GM23338 (cell line): ENCODE results near the gene DMKN. TPM values are rescaled to one million over a fixed set of nuclear protein-coding genes. Genes with fewer than 3 reads are reported as not detected.
A peak's percentile ranks its signal among the peaks of the same experiment; 100 is the strongest.

Source experiments
- ATAC-seq: fragments of 200-7000 bp; cut with Tn5 transposase; 3 replicates; pipeline ENCODE4 v1.9.1; 2020
- DNase-seq: peaks from one replicate; pipeline ENCODE4 v3.0.0-alpha.2; 2015; ENCODE audit warnings: low spot score
- H2AFZ ChIP-seq: fragments of 200-600 bp; sonication (generic); 2 replicates; pipeline ENCODE4 v1.8.0; 2016; ENCODE audit warnings: antibody characterized with exemption, mild to moderate bottlenecking, moderate library complexity
- H3F3A ChIP-seq: fragments of 200-600 bp; sonication (generic); replicated peaks from 2 replicates; pipeline ENCODE4 v1.8.0; 2017; ENCODE audit warnings: antibody characterized with exemption, mixed run types, low read depth
- H3K27ac ChIP-seq: fragments of 200-600 bp; sonication (generic); 2 replicates; pipeline ENCODE4 v1.6.1; 2016; ENCODE audit warnings: low read depth
- H3K27me3 ChIP-seq: fragments of 200-600 bp; sonication (generic); 2 replicates; pipeline ENCODE4 v1.8.0; 2016; ENCODE audit warnings: mild to moderate bottlenecking, mixed run types, moderate library complexity; ENCODE audit not compliant: insufficient read depth
- H3K36me3 ChIP-seq: fragments of 200-600 bp; sonication (generic); 2 replicates; pipeline ENCODE4 v1.8.0; 2016; ENCODE audit warnings: mild to moderate bottlenecking; ENCODE audit not compliant: insufficient read depth
- H3K4me1 ChIP-seq: fragments of 200-600 bp; sonication (generic); 2 replicates; pipeline ENCODE4 v1.8.0; 2016; ENCODE audit warnings: mild to moderate bottlenecking, moderate library complexity; ENCODE audit not compliant: insufficient read depth
- H3K4me2 ChIP-seq: fragments of 200-600 bp; sonication (generic); 2 replicates; pipeline ENCODE4 v1.7.1; 2017; ENCODE audit warnings: mixed run types
- H3K4me3 ChIP-seq: fragments of 200-600 bp; sonication (generic); 2 replicates; pipeline ENCODE4 v1.6.1; 2016; ENCODE audit warnings: mixed run types
- H3K79me2 ChIP-seq: fragments of 200-600 bp; sonication (generic); replicated peaks from 2 replicates; pipeline ENCODE4 v1.8.0; 2017; ENCODE audit warnings: mild to moderate bottlenecking; ENCODE audit not compliant: insufficient read depth
- H3K9me2 ChIP-seq: fragments of 200-600 bp; sonication (generic); 2 replicates; pipeline ENCODE4 v1.8.0; 2017; ENCODE audit not compliant: insufficient read depth
- H4K20me1 ChIP-seq: fragments of 200-600 bp; sonication (generic); replicated peaks from 2 replicates; pipeline ENCODE4 v1.8.0; 2017; ENCODE audit warnings: mild to moderate bottlenecking; ENCODE audit not compliant: insufficient read depth
- H3K27ac Mint-ChIP-seq: 2 replicates; pipeline ENCODE4 v1.8.0; 2020; ENCODE audit warnings: inconsistent platforms, mild to moderate bottlenecking, moderate library complexity, mixed read lengths
- H3K27me3 Mint-ChIP-seq: 3 replicates; pipeline ENCODE4 v1.8.0; 2022; ENCODE audit warnings: low read depth, mild to moderate bottlenecking, moderate library complexity, mixed read lengths, inconsistent platforms; ENCODE audit not compliant: insufficient read depth, poor library complexity
- H3K36me3 Mint-ChIP-seq: 3 replicates; pipeline ENCODE4 v1.8.0; 2021; ENCODE audit warnings: low read depth, mild to moderate bottlenecking, inconsistent platforms, moderate library complexity, mixed read lengths
- H3K4me1 Mint-ChIP-seq: 3 replicates; pipeline ENCODE4 v1.8.0; 2020; ENCODE audit warnings: mild to moderate bottlenecking, inconsistent platforms, mixed read lengths
- H3K4me3 Mint-ChIP-seq: 3 replicates; pipeline ENCODE4 v1.8.0; 2021; ENCODE audit warnings: moderate library complexity, mild to moderate bottlenecking, inconsistent platforms, mixed read lengths
- H3K9me3 Mint-ChIP-seq: 3 replicates; pipeline ENCODE4 v1.8.0; 2020; ENCODE audit warnings: moderate library complexity, mild to moderate bottlenecking, inconsistent platforms, mixed read lengths
- CREB1 ChIP-seq: fragments of 250-450 bp; sonication (Bioruptor Pico); IDR thresholded peaks from 2 replicates; pipeline ENCODE4 v1.5.0; 2020; ENCODE audit warnings: low read depth, mild to moderate bottlenecking, moderate library complexity
- CTCF ChIP-seq, 2 experiments: fragments of 200-600 bp in 1 of 2; sonication (generic) in 1 of 2; conservative IDR thresholded peaks; 2 replicates each; pipeline versions ENCODE4 v1.5.1 to v1.6.1; 2016 to 2017; ENCODE audit warnings: antibody characterized with exemption in 2 of 2, low read depth in 2 of 2, mild to moderate bottlenecking in 2 of 2, moderate library complexity in 1 of 2
- ETS1 ChIP-seq: IDR thresholded peaks from 2 replicates; pipeline ENCODE4 v1.6.1; 2016; ENCODE audit warnings: antibody characterized with exemption
- REST ChIP-seq: IDR thresholded peaks from one replicate; pipeline ENCODE4 v1.6.1; 2018; ENCODE audit warnings: antibody characterized with exemption; ENCODE audit not compliant: unreplicated experiment
- STAT1 ChIP-seq: IDR thresholded peaks from one replicate; pipeline ENCODE4 v1.6.1; 2016; ENCODE audit warnings: antibody characterized with exemption; ENCODE audit not compliant: unreplicated experiment
- ZNF114 ChIP-seq: fragments of 250-450 bp; sonication (Bioruptor Pico); IDR thresholded peaks from 2 replicates; pipeline ENCODE4 v1.5.0; 2020; ENCODE audit warnings: mild to moderate bottlenecking, moderate library complexity
- ZNF462 ChIP-seq: fragments of 250-450 bp; sonication (Bioruptor Pico); IDR thresholded peaks from 2 replicates; pipeline ENCODE4 v1.5.0; 2020; ENCODE audit warnings: mild to moderate bottlenecking, moderate library complexity
- polyA plus RNA-seq: library from polyadenylated mRNA; unstranded; fragments of >200 nt; fragmentation: Nextera tagmentation; extraction: Ambion mirVana; gene quantifications from 2 replicates; pipeline ENCODE4 v1.2.1, GENCODE V29; 2016
- total RNA-seq: library from RNA; depleted of rRNA; stranded (reverse); fragments of >200 nt; shearing (Covaris generic); gene quantifications from 2 replicates; pipeline ENCODE4 v1.2.3, GENCODE V29; 2014

The DMKN gene
- total and polyA plus RNA-seq, 2 experiments from 2014 or later, result 259 to 569 TPM

- no peak for TF ChIP-seq CTCF (conservative IDR thresholded peaks at IDR 0.05; ENCODE audit: low read depth in 2 of 2)
- TF ChIP-seq ETS1, result no peak
- no peak for TF ChIP-seq REST
- TF ChIP-seq CREB1, result no peak
Observed at GRCh38 chr19:35474104-35474503, 39.3 kb downstream of the DMKN start (continued).

GRCh38 chr19:35471946-35472345 lies 41.5 kb downstream of the DMKN start:
- no peaks in the 10 kb centered on the region for H4K20me1 ChIP-seq
- ATAC-seq, result no peak
- H3K27ac ChIP-seq, result no peak overlapping the region
- H3K4me2 ChIP-seq, result no peak overlapping the region
- H3K4me3 ChIP-seq, result no peak overlapping the region
- peaks cover 9% of the 10 kb centered on the region; the same call in 1 of the 2 replicates for H3K4me1 ChIP-seq
- Mint-ChIP-seq H3K27me3 (peaks cover 23% of the 10 kb centered on the region), H3K27ac (no peak overlapping the region), H3K9me3 (no peaks in the 10 kb centered on the region; the same call in 2 of the 3 replicates), H3K4me1 (peaks cover 9% of the 10 kb centered on the region; the same call in 2 of the 3 replicates), H3K36me3 (no peaks in the 10 kb centered on the region), H3K4me3 (no peak overlapping the region)
- no peaks in the 10 kb centered on the region for H3K36me3 ChIP-seq
- H3K27me3 ChIP-seq, result no peaks in the 10 kb centered on the region
- no peaks in the 10 kb centered on the region for H3K9me2 ChIP-seq
- H2AFZ ChIP-seq, result 0 out of 2 replicates have a peak overlapping the region, but pooled peaks have one; percentile 5
- no peaks in the 10 kb centered on the region for H3F3A ChIP-seq
- no peak for DNase-seq
- H3K79me2 ChIP-seq, result no peaks in the 10 kb centered on the region
- TF ChIP-seq ZNF114 (CRISPR knock-in tag) (no peak), ZNF462 (CRISPR knock-in tag) (no peak), ETS1 (no peak), STAT1 (no peak), CTCF (conservative IDR thresholded peaks at IDR 0.05; ENCODE audit: low read depth in 2 of 2) (no peak)
